Retinal pigment epithelial cell (primary cell): ENCODE measurements around the gene TMC7.

Experiments used
- DNase-seq: peaks from one replicate; pipeline ENCODE4 v3.0.0-alpha.2; 2010; ENCODE audit warnings: low read depth
- H3K4me3 ChIP-seq: 2 replicates; pipeline ENCODE4 v1.5.1; 2011; ENCODE audit warnings: mild to moderate bottlenecking, low read length, control low read depth, moderate library complexity
- TF ChIP-seq, protein P1 (sequence below): conservative IDR thresholded peaks from 2 replicates; pipeline ENCODE4 v1.5.1; 2011; ENCODE audit warnings: low read depth, low read length, control low read depth, inconsistent platforms

TMC7 gene

DNA sequence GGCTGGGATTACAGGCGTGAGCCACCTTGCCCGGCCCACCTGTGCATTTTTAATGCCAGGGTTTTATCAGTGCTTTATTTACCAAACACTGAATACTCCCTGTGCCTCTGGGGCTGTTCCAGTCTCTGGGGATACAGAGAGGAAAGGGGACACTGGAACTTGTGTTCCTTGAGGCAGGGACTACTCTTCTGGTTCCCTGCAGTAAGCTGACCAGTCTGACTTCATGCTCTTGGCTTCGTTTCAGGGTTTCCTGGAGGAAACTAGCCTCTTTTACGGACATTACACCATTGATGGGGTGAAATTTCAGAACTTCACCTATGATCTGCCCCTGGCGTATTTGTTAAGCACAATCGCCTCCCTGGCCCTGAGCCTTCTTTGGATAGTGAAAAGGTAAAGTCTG, 46.2 kb downstream of the TMC7 start:
- H3K4me3 ChIP-seq = no peak overlapping the region

DNA sequence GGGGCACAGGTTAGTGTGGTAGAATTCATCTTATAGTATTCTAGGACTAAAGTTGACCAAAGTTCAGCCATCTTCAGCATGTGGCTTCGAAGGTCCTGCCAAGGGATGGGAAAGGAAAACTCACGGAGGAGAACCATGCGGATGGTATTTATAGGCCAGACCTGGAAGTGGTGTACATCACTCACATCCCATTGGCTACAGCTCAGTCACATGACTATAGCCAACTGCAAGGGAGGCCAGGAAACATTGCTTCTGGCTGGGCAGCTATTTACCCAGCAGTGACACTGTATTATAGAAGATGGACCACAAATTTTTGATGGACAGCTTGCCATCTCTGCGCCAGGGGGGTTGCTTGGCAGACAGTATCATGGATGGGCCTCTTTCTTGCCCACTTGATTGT, 48.0 kb downstream of the TMC7 start:
- TF ChIP-seq, protein P1, sequence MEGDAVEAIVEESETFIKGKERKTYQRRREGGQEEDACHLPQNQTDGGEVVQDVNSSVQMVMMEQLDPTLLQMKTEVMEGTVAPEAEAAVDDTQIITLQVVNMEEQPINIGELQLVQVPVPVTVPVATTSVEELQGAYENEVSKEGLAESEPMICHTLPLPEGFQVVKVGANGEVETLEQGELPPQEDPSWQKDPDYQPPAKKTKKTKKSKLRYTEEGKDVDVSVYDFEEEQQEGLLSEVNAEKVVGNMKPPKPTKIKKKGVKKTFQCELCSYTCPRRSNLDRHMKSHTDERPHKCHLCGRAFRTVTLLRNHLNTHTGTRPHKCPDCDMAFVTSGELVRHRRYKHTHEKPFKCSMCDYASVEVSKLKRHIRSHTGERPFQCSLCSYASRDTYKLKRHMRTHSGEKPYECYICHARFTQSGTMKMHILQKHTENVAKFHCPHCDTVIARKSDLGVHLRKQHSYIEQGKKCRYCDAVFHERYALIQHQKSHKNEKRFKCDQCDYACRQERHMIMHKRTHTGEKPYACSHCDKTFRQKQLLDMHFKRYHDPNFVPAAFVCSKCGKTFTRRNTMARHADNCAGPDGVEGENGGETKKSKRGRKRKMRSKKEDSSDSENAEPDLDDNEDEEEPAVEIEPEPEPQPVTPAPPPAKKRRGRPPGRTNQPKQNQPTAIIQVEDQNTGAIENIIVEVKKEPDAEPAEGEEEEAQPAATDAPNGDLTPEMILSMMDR = no peak
- H3K4me3 ChIP-seq = no peak overlapping the region
- DNase-seq = no peak

More for the DNA sequence above, 46.2 kb downstream of the TMC7 start:
- TF ChIP-seq, protein P1 = no peak
- no peak for DNase-seq

DNA sequence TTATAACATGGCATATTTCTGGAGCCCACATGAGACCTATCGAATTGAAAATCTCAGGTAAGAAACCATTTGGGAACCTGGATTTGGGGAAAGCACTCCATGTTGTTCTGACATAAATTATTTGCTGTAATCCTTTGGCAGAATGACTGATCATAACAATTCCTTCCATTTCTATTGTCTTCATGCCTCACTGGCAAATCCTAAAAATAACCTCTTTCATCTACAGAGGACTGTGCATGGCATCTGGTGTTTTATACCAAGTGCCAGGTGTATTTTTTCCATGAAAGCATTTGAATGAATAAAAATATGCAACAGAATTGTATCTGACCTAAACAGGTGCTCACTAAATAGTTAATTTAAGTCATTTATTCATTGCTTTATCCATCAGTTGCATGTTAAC, 50.0 kb downstream of the TMC7 start:
- H3K4me3 ChIP-seq = no peak overlapping the region
- TF ChIP-seq, protein P1 = no peak
- DNase-seq = no peak

DNA sequence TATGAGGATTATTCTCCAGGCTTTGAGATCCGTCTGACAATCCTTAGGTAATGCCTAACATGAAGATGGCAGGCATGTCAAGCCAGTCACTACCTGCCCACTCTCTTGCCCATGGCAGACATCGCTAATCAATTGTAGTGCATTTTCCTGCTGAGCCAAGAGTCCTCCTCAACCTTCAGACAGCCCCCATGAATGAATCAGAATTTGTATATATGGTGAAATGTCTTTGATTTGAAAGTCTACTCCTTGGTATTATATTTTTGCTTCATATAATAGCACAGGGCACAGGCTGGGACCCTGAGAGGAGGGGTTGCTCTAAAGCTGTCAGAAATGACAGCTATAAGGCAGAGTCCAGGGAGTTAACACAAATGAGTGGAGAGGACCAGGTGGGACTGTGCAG, 56.7 kb downstream of the TMC7 start:
- no peak for DNase-seq
- no peak overlapping the region for H3K4me3 ChIP-seq
- TF ChIP-seq, protein P1 = no peak

DNA sequence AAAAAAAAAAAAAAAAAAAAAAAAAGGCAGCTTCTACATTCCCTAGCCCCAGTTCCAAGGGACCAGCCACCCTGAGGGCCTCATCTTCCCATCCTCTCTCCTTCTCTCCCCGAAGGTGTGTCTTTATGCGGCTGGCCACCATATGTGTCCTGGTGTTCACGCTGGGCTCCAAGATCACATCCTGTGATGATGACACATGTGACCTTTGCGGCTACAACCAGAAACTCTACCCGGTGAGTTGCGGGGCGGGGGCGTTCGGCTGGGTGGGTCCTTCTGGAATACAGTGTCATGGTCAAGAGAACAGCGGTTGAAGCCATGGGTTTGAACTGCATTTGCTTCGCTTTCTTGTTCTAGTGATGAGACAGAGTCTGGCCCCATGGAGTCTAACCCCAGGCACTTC, 61.0 kb downstream of the TMC7 start:
- no peak overlapping the region for H3K4me3 ChIP-seq
- TF ChIP-seq, protein P1 = no peak
- no peak for DNase-seq

DNA sequence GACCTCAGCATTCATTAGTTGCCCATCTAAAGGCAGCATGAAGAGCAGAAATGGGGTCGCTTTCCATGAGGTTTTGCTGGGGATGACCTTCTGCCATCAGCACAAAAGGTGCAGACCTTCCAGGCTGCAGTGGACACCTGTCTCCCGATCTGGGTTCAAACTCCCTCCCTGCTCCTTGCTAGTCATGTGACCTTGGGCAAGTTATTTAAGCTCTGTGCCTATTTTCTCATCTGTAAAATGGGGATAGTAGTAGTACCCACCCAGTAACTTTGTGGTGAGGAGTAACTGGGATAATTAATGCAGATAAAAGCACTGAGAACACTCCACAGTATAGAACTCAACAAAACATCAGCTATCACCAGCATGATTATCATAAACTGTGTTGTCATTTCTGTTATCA, 62.3 kb downstream of the TMC7 start:
- H3K4me3 ChIP-seq = no peak overlapping the region
- no peak for DNase-seq
- TF ChIP-seq, protein P1 = no peak

DNA sequence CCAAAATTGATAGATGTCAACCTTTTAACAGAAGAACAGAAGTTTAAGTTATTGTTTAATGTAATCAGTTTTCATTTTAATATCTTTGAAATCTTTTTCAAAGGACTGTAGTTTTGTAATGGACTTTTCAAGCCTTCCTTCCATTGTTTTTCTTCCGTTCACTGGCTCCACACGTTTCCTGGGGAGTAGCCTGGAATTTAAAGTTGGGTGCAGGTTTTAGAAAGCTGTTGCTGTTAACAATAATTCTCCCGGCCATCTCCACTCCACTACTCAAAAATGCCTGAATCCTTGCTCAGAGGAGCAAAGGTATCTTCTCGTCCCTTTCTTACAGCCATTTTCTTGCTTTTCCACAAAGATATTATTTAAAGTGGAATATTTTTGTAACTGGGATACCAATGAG, 79.0 kb downstream of the TMC7 start:
- TF ChIP-seq, protein P1 = no peak
- H3K4me3 ChIP-seq = no peak overlapping the region
- no peak for DNase-seq
